ENCODE data around the gene SPRR4. TPM values are rescaled to one million over a fixed set of nuclear protein-coding genes. Genes with fewer than 3 reads are reported as not detected.

The SPRR4 gene
- total RNA-seq, 1 experiment from 2014 or later: not detected

DNA sequence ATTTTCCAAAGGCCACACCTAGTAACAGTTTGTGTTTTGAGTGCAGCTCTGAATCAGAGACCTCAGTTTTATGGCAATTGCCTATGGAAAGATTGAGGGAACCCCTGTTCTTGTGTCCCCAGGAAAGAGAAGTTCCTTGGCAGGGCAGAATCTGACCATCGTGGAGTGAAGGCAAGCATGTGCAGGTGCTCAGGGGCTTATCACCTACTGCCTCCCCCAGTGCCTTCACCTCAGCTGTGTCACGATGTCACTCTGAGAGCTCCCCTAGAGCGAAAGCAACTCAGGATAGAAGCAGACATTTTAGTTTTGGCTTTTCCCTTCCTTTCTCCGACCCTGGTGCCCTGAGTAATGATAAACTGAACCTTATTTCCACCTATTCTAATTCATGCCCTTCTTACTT lies 11.6 kb downstream of the SPRR4 start:
- Mint-ChIP-seq H3K4me3 (no peak overlapping the region), H3K27me3 (ENCODE audit: low read depth) (peaks cover 25% of the 10 kb centered on the region), H3K36me3 (no peaks in the 10 kb centered on the region), H3K9me3 (no peaks in the 10 kb centered on the region), H3K4me1 (0 out of 2 replicates have a peak, but pooled peaks cover 7% of the 10 kb centered on the region), H3K27ac (no peak overlapping the region)
- ChIA-PET POLR2A (no interaction called here), CTCF (interaction anchor here (1.1 to 1.5 kb wide), 2 partner anchors 21 to 211 kb away, joined by 3 to 6 read pairs; no protein-coding TSS in a partner anchor)
- DNase-seq (ENCODE audit: low spot score) (no peak), ATAC-seq (no peak)
- TF ChIP-seq ZNF232 (CRISPR knock-in tag; IDR thresholded peaks at IDR 0.05): no peak
- no peak for TF ChIP-seq GABPB1 (CRISPR knock-in tag; IDR thresholded peaks at IDR 0.05)
- TF ChIP-seq IRF2 (CRISPR knock-in tag; IDR thresholded peaks at IDR 0.05; ENCODE audit: borderline replicate concordance, low read depth): no peak
- no peak for TF ChIP-seq GTF2I (CRISPR knock-in tag; conservative IDR thresholded peaks at IDR 0.05)
- TF ChIP-seq, protein P1, sequence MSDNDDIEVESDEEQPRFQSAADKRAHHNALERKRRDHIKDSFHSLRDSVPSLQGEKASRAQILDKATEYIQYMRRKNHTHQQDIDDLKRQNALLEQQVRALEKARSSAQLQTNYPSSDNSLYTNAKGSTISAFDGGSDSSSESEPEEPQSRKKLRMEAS (CRISPR knock-in tag; IDR thresholded peaks at IDR 0.05): no peak
- no peak for TF ChIP-seq GRHL2 (CRISPR knock-in tag; IDR thresholded peaks at IDR 0.05; ENCODE audit: insufficient replicate concordance, severe bottlenecking)
- no peak for TF ChIP-seq NR3C1 (CRISPR knock-in tag; conservative IDR thresholded peaks at IDR 0.05; ENCODE audit: low read depth)
- TF ChIP-seq, protein P2, sequence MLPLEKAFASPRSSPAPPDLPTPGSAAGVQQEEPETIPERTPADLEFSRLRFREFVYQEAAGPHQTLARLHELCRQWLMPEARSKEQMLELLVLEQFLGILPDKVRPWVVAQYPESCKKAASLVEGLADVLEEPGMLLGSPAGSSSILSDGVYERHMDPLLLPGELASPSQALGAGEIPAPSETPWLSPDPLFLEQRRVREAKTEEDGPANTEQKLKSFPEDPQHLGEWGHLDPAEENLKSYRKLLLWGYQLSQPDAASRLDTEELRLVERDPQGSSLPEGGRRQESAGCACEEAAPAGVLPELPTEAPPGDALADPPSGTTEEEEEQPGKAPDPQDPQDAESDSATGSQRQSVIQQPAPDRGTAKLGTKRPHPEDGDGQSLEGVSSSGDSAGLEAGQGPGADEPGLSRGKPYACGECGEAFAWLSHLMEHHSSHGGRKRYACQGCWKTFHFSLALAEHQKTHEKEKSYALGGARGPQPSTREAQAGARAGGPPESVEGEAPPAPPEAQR (CRISPR knock-in tag; IDR thresholded peaks at IDR 0.05): no peak

DNA sequence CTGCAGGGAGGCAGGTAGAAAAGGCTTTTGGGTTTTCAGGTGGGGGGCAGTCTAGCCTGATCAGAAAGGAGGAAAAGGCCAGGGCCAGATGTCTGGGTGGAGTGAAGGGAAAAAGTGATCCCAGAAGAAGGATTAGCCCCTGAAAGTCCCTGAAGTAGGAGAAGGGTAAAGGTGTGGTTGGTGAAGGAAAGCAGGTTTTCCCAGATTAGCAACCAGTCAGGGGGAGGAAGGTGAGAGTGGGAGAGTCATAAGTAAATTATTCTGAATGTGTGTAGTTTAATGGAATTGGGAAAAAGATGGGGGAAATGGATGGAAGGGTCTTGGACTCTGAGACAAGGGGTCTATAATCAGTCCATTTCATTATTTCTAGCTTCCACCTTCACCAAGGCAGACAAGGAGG lies 12.8 kb downstream of the SPRR4 start:
- H3K9me3 Mint-ChIP-seq: no peaks in the 10 kb centered on the region
- TF ChIP-seq, protein P3, sequence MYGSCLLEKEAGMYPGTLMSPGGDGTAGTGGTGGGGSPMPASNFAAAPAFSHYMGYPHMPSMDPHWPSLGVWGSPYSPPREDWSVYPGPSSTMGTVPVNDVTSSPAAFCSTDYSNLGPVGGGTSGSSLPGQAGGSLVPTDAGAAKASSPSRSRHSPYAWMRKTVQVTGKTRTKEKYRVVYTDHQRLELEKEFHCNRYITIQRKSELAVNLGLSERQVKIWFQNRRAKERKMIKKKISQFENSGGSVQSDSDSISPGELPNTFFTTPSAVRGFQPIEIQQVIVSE (CRISPR knock-in tag; IDR thresholded peaks at IDR 0.05; ENCODE audit: borderline replicate concordance): no peak
- TF ChIP-seq ZNF232 (CRISPR knock-in tag; IDR thresholded peaks at IDR 0.05): no peak
- no peak for TF ChIP-seq PRRX2 (CRISPR knock-in tag; IDR thresholded peaks at IDR 0.05)
- TF ChIP-seq ZNF317 (CRISPR knock-in tag; IDR thresholded peaks at IDR 0.05; ENCODE audit: borderline replicate concordance, low read depth): no peak
- TF ChIP-seq, protein P4, sequence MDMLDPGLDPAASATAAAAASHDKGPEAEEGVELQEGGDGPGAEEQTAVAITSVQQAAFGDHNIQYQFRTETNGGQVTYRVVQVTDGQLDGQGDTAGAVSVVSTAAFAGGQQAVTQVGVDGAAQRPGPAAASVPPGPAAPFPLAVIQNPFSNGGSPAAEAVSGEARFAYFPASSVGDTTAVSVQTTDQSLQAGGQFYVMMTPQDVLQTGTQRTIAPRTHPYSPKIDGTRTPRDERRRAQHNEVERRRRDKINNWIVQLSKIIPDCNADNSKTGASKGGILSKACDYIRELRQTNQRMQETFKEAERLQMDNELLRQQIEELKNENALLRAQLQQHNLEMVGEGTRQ (CRISPR knock-in tag; IDR thresholded peaks at IDR 0.05): no peak
- TF ChIP-seq TEAD1 (CRISPR knock-in tag; IDR thresholded peaks at IDR 0.05): no peak
- TF ChIP-seq NFATC4 (CRISPR knock-in tag; IDR thresholded peaks at IDR 0.05): no peak
- TF ChIP-seq, protein P5, sequence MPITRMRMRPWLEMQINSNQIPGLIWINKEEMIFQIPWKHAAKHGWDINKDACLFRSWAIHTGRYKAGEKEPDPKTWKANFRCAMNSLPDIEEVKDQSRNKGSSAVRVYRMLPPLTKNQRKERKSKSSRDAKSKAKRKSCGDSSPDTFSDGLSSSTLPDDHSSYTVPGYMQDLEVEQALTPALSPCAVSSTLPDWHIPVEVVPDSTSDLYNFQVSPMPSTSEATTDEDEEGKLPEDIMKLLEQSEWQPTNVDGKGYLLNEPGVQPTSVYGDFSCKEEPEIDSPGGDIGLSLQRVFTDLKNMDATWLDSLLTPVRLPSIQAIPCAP (CRISPR knock-in tag; IDR thresholded peaks at IDR 0.05): no peak
- no peak for TF ChIP-seq TCF7 (CRISPR knock-in tag; IDR thresholded peaks at IDR 0.05; ENCODE audit: low read depth)
- no peak for TF ChIP-seq EMX1 (CRISPR knock-in tag; IDR thresholded peaks at IDR 0.05)
- ChIA-PET POLR2A (no interaction called here), CTCF (interaction anchor here (1.3 kb wide), 1 partner anchor 209 kb away, joined by 4 read pairs; no protein-coding TSS in a partner anchor)
- ATAC-seq (no peak), DNase-seq (ENCODE audit: low spot score) (no peak)
- no peak overlapping the region for H3K4me3 Mint-ChIP-seq
- H3K36me3 Mint-ChIP-seq: no peaks in the 10 kb centered on the region
- H3K27ac Mint-ChIP-seq: no peak overlapping the region
- peaks cover 23% of the 10 kb centered on the region for H3K27me3 Mint-ChIP-seq (ENCODE audit: low read depth)
- H3K4me1 Mint-ChIP-seq: 0 out of 2 replicates have a peak, but pooled peaks cover 7% of the 10 kb centered on the region

DNA sequence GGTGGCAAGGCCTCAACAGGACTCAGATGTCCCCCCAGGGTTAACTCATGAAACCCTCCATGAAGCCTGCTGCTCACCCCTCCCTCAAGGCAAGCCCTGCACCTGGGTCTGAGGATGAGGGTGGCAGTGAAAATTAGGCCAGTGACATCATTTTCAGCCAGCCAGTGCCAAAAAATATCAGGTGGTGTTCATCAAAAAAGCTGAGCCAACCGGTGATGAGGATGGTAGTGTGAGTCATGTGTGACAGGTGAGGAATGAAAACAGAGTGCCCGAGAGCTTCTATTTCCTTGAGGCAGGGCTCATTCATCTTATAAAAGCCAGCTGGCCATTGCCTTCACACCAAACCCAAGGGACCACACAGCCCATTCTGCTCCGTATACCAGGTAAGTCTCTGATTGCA lies 13.3 kb downstream of the SPRR4 start, which contains the start of gene SPRR1A:
SPRR1A (plus strand) TSS at position 339 of the 400 bp plus-strand sequence. CDS start 1,150 bp downstream, outside the sequence.
- H3K4me3 Mint-ChIP-seq: no peak within 1 kb of the TSS
- H3K36me3 Mint-ChIP-seq: no peaks in the 10 kb centered on the region
- peaks cover 21% of the 10 kb centered on the region for H3K27me3 Mint-ChIP-seq (ENCODE audit: low read depth)
- no peak within 1 kb of the TSS for H3K27ac Mint-ChIP-seq
- DNase-seq (ENCODE audit: low spot score): no peak
- TF ChIP-seq JUN (CRISPR knock-in tag; IDR thresholded peaks at IDR 0.05): no peak
- TF ChIP-seq, protein P6, sequence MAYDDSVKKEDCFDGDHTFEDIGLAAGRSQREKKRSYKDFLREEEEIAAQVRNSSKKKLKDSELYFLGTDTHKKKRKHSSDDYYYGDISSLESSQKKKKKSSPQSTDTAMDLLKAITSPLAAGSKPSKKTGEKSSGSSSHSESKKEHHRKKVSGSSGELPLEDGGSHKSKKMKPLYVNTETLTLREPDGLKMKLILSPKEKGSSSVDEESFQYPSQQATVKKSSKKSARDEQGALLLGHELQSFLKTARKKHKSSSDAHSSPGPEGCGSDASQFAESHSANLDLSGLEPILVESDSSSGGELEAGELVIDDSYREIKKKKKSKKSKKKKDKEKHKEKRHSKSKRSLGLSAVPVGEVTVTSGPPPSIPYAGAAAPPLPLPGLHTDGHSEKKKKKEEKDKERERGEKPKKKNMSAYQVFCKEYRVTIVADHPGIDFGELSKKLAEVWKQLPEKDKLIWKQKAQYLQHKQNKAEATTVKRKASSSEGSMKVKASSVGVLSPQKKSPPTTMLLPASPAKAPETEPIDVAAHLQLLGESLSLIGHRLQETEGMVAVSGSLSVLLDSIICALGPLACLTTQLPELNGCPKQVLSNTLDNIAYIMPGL (CRISPR knock-in tag; IDR thresholded peaks at IDR 0.05): no peak
- no peak for TF ChIP-seq CBFB (CRISPR knock-in tag; IDR thresholded peaks at IDR 0.05; ENCODE audit: low read depth)
- TF ChIP-seq, protein P1 (CRISPR knock-in tag; IDR thresholded peaks at IDR 0.05): no peak
- no peak for TF ChIP-seq SOX15 (CRISPR knock-in tag; IDR thresholded peaks at IDR 0.05)
- TF ChIP-seq, protein P7, sequence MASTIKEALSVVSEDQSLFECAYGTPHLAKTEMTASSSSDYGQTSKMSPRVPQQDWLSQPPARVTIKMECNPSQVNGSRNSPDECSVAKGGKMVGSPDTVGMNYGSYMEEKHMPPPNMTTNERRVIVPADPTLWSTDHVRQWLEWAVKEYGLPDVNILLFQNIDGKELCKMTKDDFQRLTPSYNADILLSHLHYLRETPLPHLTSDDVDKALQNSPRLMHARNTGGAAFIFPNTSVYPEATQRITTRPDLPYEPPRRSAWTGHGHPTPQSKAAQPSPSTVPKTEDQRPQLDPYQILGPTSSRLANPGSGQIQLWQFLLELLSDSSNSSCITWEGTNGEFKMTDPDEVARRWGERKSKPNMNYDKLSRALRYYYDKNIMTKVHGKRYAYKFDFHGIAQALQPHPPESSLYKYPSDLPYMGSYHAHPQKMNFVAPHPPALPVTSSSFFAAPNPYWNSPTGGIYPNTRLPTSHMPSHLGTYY (CRISPR knock-in tag; IDR thresholded peaks at IDR 0.05): no peak
- TF ChIP-seq, protein P8, sequence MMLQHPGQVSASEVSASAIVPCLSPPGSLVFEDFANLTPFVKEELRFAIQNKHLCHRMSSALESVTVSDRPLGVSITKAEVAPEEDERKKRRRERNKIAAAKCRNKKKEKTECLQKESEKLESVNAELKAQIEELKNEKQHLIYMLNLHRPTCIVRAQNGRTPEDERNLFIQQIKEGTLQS (CRISPR knock-in tag; conservative IDR thresholded peaks at IDR 0.05): no peak
- TF ChIP-seq TP53 (CRISPR knock-in tag; IDR thresholded peaks at IDR 0.05): no peak
- TF ChIP-seq NFATC4 (CRISPR knock-in tag; IDR thresholded peaks at IDR 0.05): no peak
- CTCF ChIA-PET: interaction anchor here (1.3 kb wide), 1 partner anchor 209 kb away, joined by 4 read pairs; no protein-coding TSS in a partner anchor
- POLR2A ChIA-PET: no interaction called here
- H3K4me1 Mint-ChIP-seq: 0 out of 2 replicates have a peak, but pooled peaks cover 7% of the 10 kb centered on the region
- no peak for ATAC-seq
- no peaks in the 10 kb centered on the region for H3K9me3 Mint-ChIP-seq

All from WTC11 (cell line).